ENCODE results near the gene RBM3.
"Not testable (repeated sequence)": the region's sequence is repeated elsewhere in the genome, so short reads cannot be mapped to it uniquely, and the experiment has no call there.

DNA sequence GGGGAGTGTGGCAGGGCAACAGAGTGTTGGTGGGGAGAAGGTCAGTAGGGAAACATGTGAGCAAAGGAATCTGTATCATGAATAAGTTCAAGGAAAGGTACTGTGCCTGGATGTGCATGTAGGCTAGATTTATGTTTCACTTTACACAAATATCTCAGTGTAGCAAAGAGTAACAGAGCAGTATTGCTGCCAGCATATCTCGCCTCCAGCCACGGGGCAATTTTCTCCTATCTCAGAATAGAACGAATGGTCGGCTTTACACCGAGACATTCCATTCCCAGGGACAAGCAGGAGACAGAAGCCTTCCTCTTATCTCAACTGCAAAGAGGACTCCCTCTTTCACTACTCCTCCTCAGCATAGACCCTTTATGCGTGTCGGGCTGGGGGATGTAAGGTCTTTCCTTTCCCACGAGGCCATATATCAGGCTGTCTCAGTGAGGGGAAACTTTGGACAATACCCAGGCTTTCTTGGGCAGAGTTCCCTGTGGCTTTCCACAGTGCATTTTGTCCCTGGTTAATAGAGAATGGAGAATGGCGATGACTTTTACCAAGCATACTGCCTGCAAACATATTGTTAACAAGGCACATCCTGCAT lies 18.5 kb upstream of the RBM3 start:
- not testable (repeated sequence) for TF ChIP-seq POLR2A, CTCF (IDR thresholded peaks at IDR 0.05)

Measured in body of pancreas (tissue), 4 donors.